ENCODE results near the gene ZNF277.
"Not testable (repeated sequence)": the region's sequence is repeated elsewhere in the genome, so short reads cannot be mapped to it uniquely, and the experiment has no call there.

Gene ZNF277

DNA sequence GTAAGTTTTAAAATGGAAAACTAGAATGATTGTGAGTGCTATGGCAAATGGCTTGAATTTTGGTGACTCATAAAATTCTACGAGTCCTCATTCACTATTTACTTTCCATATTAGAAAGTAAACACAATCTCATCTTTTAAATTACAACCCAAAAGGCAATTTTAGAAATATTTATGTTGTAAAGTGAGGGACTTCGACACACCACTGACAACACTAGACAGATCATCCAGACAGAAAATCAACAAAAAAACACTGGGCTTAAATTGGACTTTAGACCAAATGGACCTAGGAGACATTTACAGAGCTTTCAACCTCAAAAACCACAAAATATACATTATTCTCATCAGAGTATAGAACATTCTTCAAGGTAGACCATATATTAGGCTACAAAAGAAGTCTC, 30.1 kb downstream of the ZNF277 start:
- Histone ChIP-seq H3K36me3 (ENCODE audit: insufficient read depth, low read depth, low read length) (no peaks in the 10 kb centered on the region), H3K27ac (ENCODE audit: low read length) (no peak overlapping the region), H3K4me3 (ENCODE audit: low read length) (no peak overlapping the region), H3K9me3 (ENCODE audit: insufficient read depth, low read depth, low read length) (no peaks in the 10 kb centered on the region), H3K4me1 (ENCODE audit: insufficient read depth, low read length) (no peaks in the 10 kb centered on the region), H3K27me3 (ENCODE audit: insufficient read depth, low read length) (no peaks in the 10 kb centered on the region), H3K9ac (ENCODE audit: low read depth, low read length) (no peak overlapping the region)

DNA sequence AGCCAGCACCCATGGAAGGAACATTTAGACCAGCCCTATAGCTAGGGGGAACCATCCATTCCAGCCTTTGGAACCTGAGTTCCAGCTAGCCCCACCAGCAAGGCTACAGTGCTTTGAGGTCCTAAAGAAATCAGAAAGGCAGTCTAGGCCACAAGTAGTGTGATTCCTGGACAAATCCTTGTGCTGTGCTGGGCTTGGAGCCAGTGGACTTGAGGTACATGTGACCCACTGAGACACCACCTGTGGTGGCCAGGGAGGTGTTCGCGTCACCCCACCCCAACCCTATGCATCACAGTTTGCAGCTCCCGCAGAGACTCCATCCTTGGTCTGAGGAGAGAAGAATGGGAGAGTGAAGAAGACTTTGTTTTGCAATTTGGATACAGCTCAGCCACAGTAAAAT, 31.8 kb downstream of the ZNF277 start:
- no peak overlapping the region for H3K27ac ChIP-seq (ENCODE audit: low read length)
- no peaks in the 10 kb centered on the region for H3K27me3 ChIP-seq (ENCODE audit: insufficient read depth, low read length)
- H3K9ac ChIP-seq (ENCODE audit: low read depth, low read length) = no peak overlapping the region
- no peak overlapping the region for H3K4me3 ChIP-seq (ENCODE audit: low read length)
- no peaks in the 10 kb centered on the region for H3K4me1 ChIP-seq (ENCODE audit: insufficient read depth, low read length)
- no peaks in the 10 kb centered on the region for H3K36me3 ChIP-seq (ENCODE audit: insufficient read depth, low read depth, low read length)
- no peaks in the 10 kb centered on the region for H3K9me3 ChIP-seq (ENCODE audit: insufficient read depth, low read depth, low read length)

DNA sequence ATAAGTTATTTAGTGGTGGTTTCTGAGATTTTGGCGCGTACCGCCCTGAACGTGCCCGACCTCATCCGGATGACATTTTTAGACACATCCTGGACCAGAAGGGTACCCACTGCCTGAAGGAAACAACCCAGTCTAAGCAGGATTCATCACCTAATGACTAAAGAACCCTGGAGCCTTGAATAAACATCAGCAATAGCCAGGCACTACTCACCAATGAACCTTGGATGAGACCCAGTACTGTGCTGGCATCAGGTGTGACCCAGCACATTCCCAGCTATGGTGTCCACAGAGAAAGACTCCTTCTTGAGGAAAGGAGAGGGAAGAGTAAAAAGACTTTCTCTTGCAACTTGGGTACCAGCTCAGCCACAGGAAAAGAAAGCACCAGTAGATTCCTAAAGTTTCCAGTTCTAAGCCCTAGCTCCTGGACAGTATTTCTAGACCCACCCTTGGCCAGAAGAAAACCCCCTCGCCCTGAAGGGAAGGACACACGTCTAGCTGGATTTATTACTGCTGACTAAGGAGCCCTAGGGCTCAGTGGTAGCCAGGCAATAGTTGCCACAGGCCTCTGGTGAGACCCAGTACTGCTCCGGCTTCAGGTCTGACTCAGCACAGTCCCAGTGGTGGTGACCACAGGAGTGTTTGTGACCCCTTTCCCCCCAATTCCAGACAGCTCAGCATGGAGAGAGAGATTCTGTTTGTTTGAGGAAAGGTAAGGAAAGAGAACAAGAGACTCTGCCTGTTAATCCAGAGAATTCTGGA, 32.5 kb downstream of the ZNF277 start:
- no peaks in the 10 kb centered on the region for H3K9me3 ChIP-seq (ENCODE audit: insufficient read depth, low read depth, low read length)
- H3K9ac ChIP-seq (ENCODE audit: low read depth, low read length) = no peak overlapping the region
- H3K27ac ChIP-seq (ENCODE audit: low read length) = no peak overlapping the region
- no peaks in the 10 kb centered on the region for H3K27me3 ChIP-seq (ENCODE audit: insufficient read depth, low read length)
- no peaks in the 10 kb centered on the region for H3K4me1 ChIP-seq (ENCODE audit: insufficient read depth, low read length)
- H3K36me3 ChIP-seq (ENCODE audit: insufficient read depth, low read depth, low read length) = no peaks in the 10 kb centered on the region
- no peak overlapping the region for H3K4me3 ChIP-seq (ENCODE audit: low read length)

DNA sequence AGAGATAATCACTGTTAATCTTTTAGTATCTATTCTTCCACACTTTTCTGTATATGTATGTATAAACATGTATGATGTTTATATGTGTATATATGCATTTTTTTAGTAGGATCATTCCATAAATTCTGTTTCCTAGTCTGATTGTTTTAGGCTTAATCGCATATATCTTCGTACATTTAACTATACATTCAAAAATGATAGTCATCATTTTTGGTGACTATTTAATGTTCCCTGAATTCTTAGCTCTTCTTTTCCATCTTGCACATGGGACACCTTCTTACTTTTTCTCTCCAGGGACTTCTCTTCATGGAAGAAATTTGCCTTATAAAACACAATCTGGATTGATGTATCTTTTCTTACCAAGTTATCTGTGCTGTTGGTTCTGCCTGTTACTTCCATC, 42.1 kb downstream of the ZNF277 start:
- Histone ChIP-seq H3K36me3 (ENCODE audit: insufficient read depth, low read depth, low read length) (no peaks in the 10 kb centered on the region), H3K9me3 (ENCODE audit: insufficient read depth, low read depth, low read length) (no peaks in the 10 kb centered on the region), H3K4me3 (ENCODE audit: low read length) (no peak overlapping the region), H3K9ac (ENCODE audit: low read depth, low read length) (no peak overlapping the region), H3K27me3 (ENCODE audit: insufficient read depth, low read length) (peaks cover 51% of the 10 kb centered on the region), H3K27ac (ENCODE audit: low read length) (no peak overlapping the region), H3K4me1 (ENCODE audit: insufficient read depth, low read length) (peaks cover 42% of the 10 kb centered on the region)

DNA sequence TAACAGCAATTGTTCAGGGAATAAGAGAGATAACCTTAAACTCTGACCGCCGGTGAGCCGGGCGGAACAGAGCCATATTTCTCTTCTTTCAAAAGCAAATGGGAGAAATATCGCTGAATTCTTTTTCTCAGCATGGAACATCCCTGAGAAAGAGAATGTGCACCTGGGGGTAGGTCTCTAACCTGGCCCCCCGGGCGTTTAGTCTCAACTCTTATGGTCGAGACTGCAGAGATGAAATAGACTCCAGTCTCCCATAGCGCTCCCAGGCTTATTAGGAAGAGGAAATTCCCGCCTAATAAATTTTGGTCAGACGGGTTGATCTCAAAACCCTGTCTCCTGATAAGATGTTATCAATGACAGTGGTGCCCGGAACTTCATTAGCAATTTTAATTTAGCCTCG, 43.5 kb downstream of the ZNF277 start:
- H3K9ac ChIP-seq (ENCODE audit: low read depth, low read length); H3K9me3 ChIP-seq (ENCODE audit: insufficient read depth, low read depth, low read length); H3K36me3 ChIP-seq (ENCODE audit: insufficient read depth, low read depth, low read length); H3K27ac ChIP-seq (ENCODE audit: low read length): not testable (repeated sequence)
- H3K4me1 ChIP-seq (ENCODE audit: insufficient read depth, low read length) = peaks cover 55% of the 10 kb centered on the region
- H3K27me3 ChIP-seq (ENCODE audit: insufficient read depth, low read length) = peaks cover 51% of the 10 kb centered on the region
- H3K4me3 ChIP-seq (ENCODE audit: low read length) = peak overlapping the region; percentile 56; the same call in 1 of the 2 replicates

DNA sequence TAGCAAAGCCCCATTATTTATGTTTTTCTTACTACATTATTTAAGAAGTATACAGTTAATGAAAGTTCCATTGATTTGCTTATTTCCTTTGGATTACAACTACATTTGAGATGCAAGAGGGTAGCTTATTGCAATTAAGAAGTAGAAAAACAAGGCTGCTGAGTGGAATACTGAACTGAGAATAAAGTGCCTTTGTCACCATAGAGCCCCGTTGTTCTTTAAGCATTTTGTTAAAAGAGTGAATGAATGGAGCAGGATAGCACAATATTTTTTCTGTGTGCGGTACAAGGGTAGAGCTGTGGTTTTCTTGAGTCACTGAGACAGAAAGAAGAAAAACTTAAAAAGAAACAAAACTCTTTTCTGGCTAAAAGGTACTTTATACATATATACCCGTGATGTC, 45.6 kb downstream of the ZNF277 start:
- H3K9ac ChIP-seq (ENCODE audit: low read depth, low read length) = no peak overlapping the region
- peaks cover 68% of the 10 kb centered on the region for H3K4me1 ChIP-seq (ENCODE audit: insufficient read depth, low read length)
- H3K27me3 ChIP-seq (ENCODE audit: insufficient read depth, low read length) = peaks cover 45% of the 10 kb centered on the region
- peak overlapping the region; percentile 13; the same call in 1 of the 2 replicates for H3K4me3 ChIP-seq (ENCODE audit: low read length)
- H3K27ac ChIP-seq (ENCODE audit: low read length) = no peak overlapping the region
- H3K36me3 ChIP-seq (ENCODE audit: insufficient read depth, low read depth, low read length) = no peaks in the 10 kb centered on the region
- no peaks in the 10 kb centered on the region for H3K9me3 ChIP-seq (ENCODE audit: insufficient read depth, low read depth, low read length)

DNA sequence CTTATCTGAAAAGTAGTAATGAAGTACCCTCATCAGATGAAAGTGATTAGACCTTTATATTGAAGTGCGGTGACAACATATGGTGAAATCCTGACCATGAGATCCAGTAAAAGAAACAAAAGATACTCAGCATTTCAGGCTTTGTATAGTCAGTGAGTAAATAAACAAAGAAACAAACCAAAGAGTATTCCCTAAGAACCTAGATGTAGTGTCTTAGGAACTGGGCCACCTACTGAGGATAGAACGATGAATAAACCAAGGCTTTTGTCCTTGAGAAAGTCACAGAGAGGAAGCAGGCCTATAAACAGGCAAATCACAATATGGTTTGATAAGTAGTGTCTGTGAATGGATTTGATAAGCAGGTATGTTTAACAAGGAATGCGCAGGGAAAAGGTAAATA, 46.2 kb downstream of the ZNF277 start:
- no peak overlapping the region for H3K27ac ChIP-seq (ENCODE audit: low read length)
- no peaks in the 10 kb centered on the region for H3K36me3 ChIP-seq (ENCODE audit: insufficient read depth, low read depth, low read length)
- peaks cover 68% of the 10 kb centered on the region for H3K4me1 ChIP-seq (ENCODE audit: insufficient read depth, low read length)

DNA sequence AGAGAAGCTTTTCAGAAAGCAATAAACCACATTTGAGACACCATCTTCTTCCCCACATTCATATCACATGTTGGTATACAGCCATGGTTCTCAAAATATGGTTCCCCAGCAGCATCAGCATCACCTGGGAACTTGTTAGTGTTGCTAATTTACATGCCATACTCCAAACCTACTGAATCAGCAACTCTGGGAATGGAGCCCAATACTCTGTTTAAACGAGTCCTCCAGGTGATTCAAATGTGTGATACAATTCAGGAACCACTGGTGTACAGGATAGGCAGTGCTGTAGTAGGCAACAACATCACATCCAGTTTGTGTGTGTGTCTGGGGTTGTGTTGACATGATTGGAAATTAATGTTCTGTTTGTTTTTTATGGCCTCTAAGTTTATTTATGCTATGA, 47.7 kb downstream of the ZNF277 start:
- H3K27me3 ChIP-seq (ENCODE audit: insufficient read depth, low read length) = peaks cover 28% of the 10 kb centered on the region
- H3K27ac ChIP-seq (ENCODE audit: low read length) = no peak overlapping the region
- H3K36me3 ChIP-seq (ENCODE audit: insufficient read depth, low read depth, low read length) = no peaks in the 10 kb centered on the region
- H3K4me3 ChIP-seq (ENCODE audit: low read length) = no peak overlapping the region
- H3K9ac ChIP-seq (ENCODE audit: low read depth, low read length) = no peak overlapping the region
- peaks cover 62% of the 10 kb centered on the region for H3K4me1 ChIP-seq (ENCODE audit: insufficient read depth, low read length)
- no peaks in the 10 kb centered on the region for H3K9me3 ChIP-seq (ENCODE audit: insufficient read depth, low read depth, low read length)

More for the DNA sequence above, 46.2 kb downstream of the ZNF277 start:
- Histone ChIP-seq H3K27me3 (ENCODE audit: insufficient read depth, low read length) (peaks cover 43% of the 10 kb centered on the region), H3K9ac (ENCODE audit: low read depth, low read length) (no peak overlapping the region), H3K9me3 (ENCODE audit: insufficient read depth, low read depth, low read length) (no peaks in the 10 kb centered on the region), H3K4me3 (ENCODE audit: low read length) (peak overlapping the region; percentile 13; the same call in 1 of the 2 replicates)

DNA sequence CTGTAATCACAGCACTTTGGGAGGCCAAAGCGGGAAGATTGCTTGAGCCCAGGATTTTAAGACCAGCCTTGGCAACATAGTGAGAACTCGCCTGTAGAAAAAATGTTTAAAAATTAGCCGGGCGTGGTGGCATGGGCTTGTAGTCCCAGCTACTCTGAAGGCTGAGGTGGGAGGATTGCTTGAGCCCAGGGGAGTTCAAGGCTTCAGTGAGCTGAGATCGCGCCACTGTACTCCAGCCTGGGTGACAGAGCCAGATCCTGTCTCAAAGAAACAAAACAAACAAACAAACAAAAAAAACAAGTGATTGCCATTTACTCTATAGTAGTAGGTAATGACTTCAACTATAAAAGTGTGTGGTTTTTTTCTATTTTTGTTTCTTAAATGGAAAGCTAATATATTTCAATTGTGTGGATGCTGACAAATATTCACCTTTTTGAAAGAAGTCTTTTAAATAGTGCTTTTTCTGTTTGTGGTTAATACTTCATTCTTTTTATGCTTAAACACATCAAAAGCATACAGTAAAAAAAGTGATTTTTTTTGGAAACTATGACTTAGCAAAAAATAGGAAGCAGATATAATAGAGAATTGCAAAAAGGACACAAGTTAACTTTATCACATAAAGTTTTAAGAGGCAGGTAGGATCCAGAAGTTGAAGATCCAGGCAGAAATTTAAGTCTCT, 48.4 kb downstream of the ZNF277 start:
- Histone ChIP-seq H3K9me3 (ENCODE audit: insufficient read depth, low read depth, low read length) (no peaks in the 10 kb centered on the region), H3K9ac (ENCODE audit: low read depth, low read length) (no peak overlapping the region), H3K27ac (ENCODE audit: low read length) (no peak overlapping the region), H3K36me3 (ENCODE audit: insufficient read depth, low read depth, low read length) (no peaks in the 10 kb centered on the region), H3K4me3 (ENCODE audit: low read length) (no peak overlapping the region), H3K4me1 (ENCODE audit: insufficient read depth, low read length) (peaks cover 59% of the 10 kb centered on the region), H3K27me3 (ENCODE audit: insufficient read depth, low read length) (peaks cover 24% of the 10 kb centered on the region)

DNA sequence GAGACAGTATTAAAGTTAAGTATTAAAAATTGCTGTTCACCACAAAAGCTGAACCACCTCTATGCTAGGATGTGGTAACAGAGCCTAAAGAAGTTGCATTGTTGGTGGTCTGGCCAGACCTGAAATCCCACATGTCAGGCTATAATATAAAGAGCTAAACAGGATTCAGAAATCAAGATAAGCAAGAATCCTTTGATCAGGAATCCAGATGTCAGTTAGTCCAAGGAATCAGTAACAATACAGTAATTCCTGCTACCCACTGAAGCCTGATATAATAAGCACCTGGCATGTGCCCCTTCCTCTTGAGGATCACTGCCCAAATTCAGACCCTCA, 48.9 kb downstream of the ZNF277 start:
- H3K36me3 ChIP-seq (ENCODE audit: insufficient read depth, low read depth, low read length) = no peaks in the 10 kb centered on the region
- H3K4me3 ChIP-seq (ENCODE audit: low read length) = no peak overlapping the region
- no peak overlapping the region for H3K9ac ChIP-seq (ENCODE audit: low read depth, low read length)
- H3K9me3 ChIP-seq (ENCODE audit: insufficient read depth, low read depth, low read length) = no peaks in the 10 kb centered on the region
- peaks cover 58% of the 10 kb centered on the region for H3K4me1 ChIP-seq (ENCODE audit: insufficient read depth, low read length)
- no peak overlapping the region for H3K27ac ChIP-seq (ENCODE audit: low read length)
- peaks cover 23% of the 10 kb centered on the region for H3K27me3 ChIP-seq (ENCODE audit: insufficient read depth, low read length)

DNA sequence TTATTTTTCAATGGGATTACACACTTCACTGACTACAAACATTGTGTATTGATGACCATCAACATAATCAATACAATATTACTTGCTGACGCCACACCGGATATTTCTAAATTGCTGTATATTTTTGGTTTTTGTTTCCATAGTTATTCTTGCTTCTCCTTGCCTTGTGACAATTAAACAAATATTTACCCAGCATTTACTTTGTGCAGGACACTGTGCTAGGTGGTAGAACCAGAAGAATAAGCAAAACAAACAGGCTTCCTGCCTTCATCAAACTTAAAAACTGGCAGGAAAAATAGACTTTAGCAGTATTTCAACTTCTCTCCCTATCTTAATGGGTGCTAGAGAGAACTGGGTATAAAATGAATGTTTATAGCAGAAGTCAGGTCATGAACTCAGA, 50.6 kb downstream of the ZNF277 start:
- Histone ChIP-seq H3K4me3 (ENCODE audit: low read length) (no peak overlapping the region), H3K4me1 (ENCODE audit: insufficient read depth, low read length) (peaks cover 55% of the 10 kb centered on the region), H3K9me3 (ENCODE audit: insufficient read depth, low read depth, low read length) (no peaks in the 10 kb centered on the region), H3K36me3 (ENCODE audit: insufficient read depth, low read depth, low read length) (no peaks in the 10 kb centered on the region), H3K27ac (ENCODE audit: low read length) (no peak overlapping the region), H3K9ac (ENCODE audit: low read depth, low read length) (no peak overlapping the region), H3K27me3 (ENCODE audit: insufficient read depth, low read length) (peaks cover 6% of the 10 kb centered on the region)

DNA sequence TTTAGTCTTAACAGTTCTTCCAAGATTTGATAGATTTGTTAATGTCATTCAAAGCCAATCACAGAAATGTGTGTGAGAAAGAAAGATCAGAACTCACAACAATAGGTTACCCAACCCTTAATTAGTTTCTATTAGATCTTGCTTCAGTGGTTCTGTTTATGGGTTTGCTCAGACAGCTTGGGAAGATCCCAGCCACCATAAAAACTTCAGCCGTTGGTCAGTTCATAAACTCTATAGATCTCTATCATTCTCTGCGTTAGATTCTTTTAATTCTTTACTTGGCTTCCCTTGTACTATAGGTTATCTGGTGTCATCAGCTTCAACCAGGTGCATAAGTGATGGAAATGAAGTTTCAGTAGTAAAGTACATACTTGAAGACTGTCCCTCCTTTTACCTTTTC, 54.4 kb downstream of the ZNF277 start:
- Histone ChIP-seq H3K9ac (ENCODE audit: low read depth, low read length) (no peak overlapping the region), H3K36me3 (ENCODE audit: insufficient read depth, low read depth, low read length) (no peaks in the 10 kb centered on the region), H3K9me3 (ENCODE audit: insufficient read depth, low read depth, low read length) (no peaks in the 10 kb centered on the region), H3K4me3 (ENCODE audit: low read length) (no peak overlapping the region; the same call in 1 of the 2 replicates), H3K27me3 (ENCODE audit: insufficient read depth, low read length) (no peaks in the 10 kb centered on the region), H3K27ac (ENCODE audit: low read length) (no peak overlapping the region), H3K4me1 (ENCODE audit: insufficient read depth, low read length) (peaks cover 24% of the 10 kb centered on the region)
